Calu3 (cell line): Measurements from ENCODE around the gene PER1. TPM values are rescaled to one million over a fixed set of nuclear protein-coding genes. Genes with fewer than 3 reads are reported as not detected.

ENCODE experiments used
- BruUV-seq: library from RNA; stranded (reverse); fragments of 400-500 nt; replicated peaks from 2 replicates; lab custom pipeline; 2021; lab: Mats Ljungman, UMichigan
- CTCF ChIA-PET: fragments of 300-600 bp; sonication (Branson Sonifier 250); formaldehyde crosslinking; loops from one replicate; lab custom pipeline; 2022; ENCODE audit warnings: antibody characterized with exemption; lab: Charles Lee
- DNase-seq: peaks from one replicate; pipeline ENCODE4 v3.0.0; 2022
- H3K27ac Mint-ChIP-seq: one replicate; pipeline ENCODE4 v1.8.0; 2022; ENCODE audit warnings: mixed read lengths; ENCODE audit not compliant: unreplicated experiment
- H3K27me3 Mint-ChIP-seq: one replicate; pipeline ENCODE4 v1.8.0; 2022; ENCODE audit warnings: mixed read lengths; ENCODE audit not compliant: unreplicated experiment
- H3K36me3 Mint-ChIP-seq: one replicate; pipeline ENCODE4 v1.8.0; 2022; ENCODE audit warnings: mild to moderate bottlenecking, moderate library complexity, mixed read lengths; ENCODE audit not compliant: insufficient read depth, unreplicated experiment
- H3K4me1 Mint-ChIP-seq: one replicate; pipeline ENCODE4 v1.8.0; 2022; ENCODE audit warnings: mild to moderate bottlenecking, low read depth, mixed read lengths; ENCODE audit not compliant: unreplicated experiment
- H3K4me3 Mint-ChIP-seq: one replicate; pipeline ENCODE4 v1.8.0; 2022; ENCODE audit warnings: mild to moderate bottlenecking, low read depth, moderate library complexity, mixed read lengths; ENCODE audit not compliant: unreplicated experiment
- H3K9me3 Mint-ChIP-seq: one replicate; pipeline ENCODE4 v1.8.0; 2022; ENCODE audit warnings: low read depth, mixed read lengths; ENCODE audit not compliant: unreplicated experiment
- intact Hi-C: fragments of 100-400 bp; cut with micrococcal nuclease; formaldehyde crosslinking; loops from one replicate; pipeline ENCODE4 v1.10.0; 2022; ENCODE audit not compliant: unreplicated experiment
- total RNA-seq: library from RNA; stranded (reverse); gene quantifications from 2 replicates; pipeline ENCODE4 v1.2.3, GENCODE V29; 2022
- TF ChIP-seq, protein P1 (sequence below): fragments of 200-600 bp; IDR thresholded peaks from one replicate; pipeline ENCODE4 v1.8.0; 2022; ENCODE audit warnings: antibody characterized with exemption; ENCODE audit not compliant: unreplicated experiment

The PER1 gene
- total RNA-seq, 1 experiment from 2014 or later: 16.1 TPM

- CTCF ChIA-PET: no interaction called here
- Mint-ChIP-seq H3K27me3 (peaks cover 77% of the 10 kb centered on the region), H3K9me3 (no peaks in the 10 kb centered on the region)
Observed at GRCh38 chr17:8125154-8125946, 26.9 kb downstream of the PER1 start.

DNA sequence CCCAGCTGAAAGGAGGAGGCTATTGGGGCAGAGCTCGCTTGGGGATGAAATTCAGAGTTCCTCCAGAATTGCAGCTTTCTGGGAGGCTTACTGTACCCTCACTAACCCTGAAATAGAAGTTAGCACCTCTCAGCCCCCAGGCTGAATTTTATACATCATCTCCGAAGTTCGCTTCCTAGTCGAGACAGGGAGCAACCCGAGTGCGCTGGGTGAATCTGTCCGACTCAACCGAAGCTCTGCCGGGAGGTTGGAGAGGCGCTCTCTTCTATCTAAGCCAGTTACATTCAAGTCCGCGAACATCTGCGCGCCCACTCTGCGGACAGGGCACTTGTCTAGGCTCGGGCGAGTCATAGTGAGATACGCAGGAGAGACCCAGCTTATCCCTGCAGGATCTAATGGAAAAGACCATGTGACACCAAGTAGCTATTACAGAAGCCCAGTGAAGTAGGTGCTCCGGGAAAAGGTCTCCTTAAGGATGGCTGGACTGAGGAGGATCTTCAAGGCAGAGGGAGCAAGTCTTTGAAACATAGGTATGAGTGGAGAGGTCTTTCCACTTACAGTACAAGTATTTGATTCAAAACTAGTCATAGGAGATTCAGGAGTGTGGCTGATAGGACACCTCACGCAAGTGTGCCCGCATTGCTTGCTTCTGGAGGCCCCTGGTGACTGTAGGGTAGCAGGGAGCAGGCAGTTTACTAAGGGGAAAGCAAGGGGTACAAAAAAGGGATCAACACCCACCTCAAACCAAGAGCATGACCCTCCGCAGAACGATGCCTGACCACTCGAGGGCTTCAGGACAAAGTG is 27.7 kb downstream of the PER1 start:
- BruUV-seq: no TSS peak
- no peak for DNase-seq
- TF ChIP-seq, protein P1, sequence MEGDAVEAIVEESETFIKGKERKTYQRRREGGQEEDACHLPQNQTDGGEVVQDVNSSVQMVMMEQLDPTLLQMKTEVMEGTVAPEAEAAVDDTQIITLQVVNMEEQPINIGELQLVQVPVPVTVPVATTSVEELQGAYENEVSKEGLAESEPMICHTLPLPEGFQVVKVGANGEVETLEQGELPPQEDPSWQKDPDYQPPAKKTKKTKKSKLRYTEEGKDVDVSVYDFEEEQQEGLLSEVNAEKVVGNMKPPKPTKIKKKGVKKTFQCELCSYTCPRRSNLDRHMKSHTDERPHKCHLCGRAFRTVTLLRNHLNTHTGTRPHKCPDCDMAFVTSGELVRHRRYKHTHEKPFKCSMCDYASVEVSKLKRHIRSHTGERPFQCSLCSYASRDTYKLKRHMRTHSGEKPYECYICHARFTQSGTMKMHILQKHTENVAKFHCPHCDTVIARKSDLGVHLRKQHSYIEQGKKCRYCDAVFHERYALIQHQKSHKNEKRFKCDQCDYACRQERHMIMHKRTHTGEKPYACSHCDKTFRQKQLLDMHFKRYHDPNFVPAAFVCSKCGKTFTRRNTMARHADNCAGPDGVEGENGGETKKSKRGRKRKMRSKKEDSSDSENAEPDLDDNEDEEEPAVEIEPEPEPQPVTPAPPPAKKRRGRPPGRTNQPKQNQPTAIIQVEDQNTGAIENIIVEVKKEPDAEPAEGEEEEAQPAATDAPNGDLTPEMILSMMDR: no peak
- CTCF ChIA-PET: interaction anchor here (1.0 kb wide), 1 partner anchor 31 kb away, joined by 3 read pairs; no protein-coding TSS in a partner anchor
- intact Hi-C loops: loop anchor here (2.0 to 5.0 kb wide), 2 partner anchors 33 to 176 kb away; no protein-coding TSS in a partner anchor
- peak overlapping the region; percentile 72 for H3K27ac Mint-ChIP-seq
- peaks cover 73% of the 10 kb centered on the region for H3K27me3 Mint-ChIP-seq
- no peaks in the 10 kb centered on the region for H3K9me3 Mint-ChIP-seq
- peaks cover 56% of the 10 kb centered on the region for H3K4me1 Mint-ChIP-seq
- peaks cover 43% of the 10 kb centered on the region for H3K36me3 Mint-ChIP-seq
- peak overlapping the region; percentile 91 for H3K4me3 Mint-ChIP-seq

More at GRCh38 chr17:8125154-8125946, 26.9 kb downstream of the PER1 start:
- peaks cover 50% of the 10 kb centered on the region for H3K4me1 Mint-ChIP-seq
- peak; percentile 81 for DNase-seq
- no TSS peak for BruUV-seq
- H3K4me3 Mint-ChIP-seq: peak overlapping the region; percentile 91
- TF ChIP-seq, protein P1: no peak
- intact Hi-C loops: loop anchor here (2.0 kb wide), 1 partner anchor 175 kb away; no protein-coding TSS in a partner anchor
- H3K36me3 Mint-ChIP-seq: peaks cover 35% of the 10 kb centered on the region
- peak overlapping the region; percentile 94 for H3K27ac Mint-ChIP-seq

DNA sequence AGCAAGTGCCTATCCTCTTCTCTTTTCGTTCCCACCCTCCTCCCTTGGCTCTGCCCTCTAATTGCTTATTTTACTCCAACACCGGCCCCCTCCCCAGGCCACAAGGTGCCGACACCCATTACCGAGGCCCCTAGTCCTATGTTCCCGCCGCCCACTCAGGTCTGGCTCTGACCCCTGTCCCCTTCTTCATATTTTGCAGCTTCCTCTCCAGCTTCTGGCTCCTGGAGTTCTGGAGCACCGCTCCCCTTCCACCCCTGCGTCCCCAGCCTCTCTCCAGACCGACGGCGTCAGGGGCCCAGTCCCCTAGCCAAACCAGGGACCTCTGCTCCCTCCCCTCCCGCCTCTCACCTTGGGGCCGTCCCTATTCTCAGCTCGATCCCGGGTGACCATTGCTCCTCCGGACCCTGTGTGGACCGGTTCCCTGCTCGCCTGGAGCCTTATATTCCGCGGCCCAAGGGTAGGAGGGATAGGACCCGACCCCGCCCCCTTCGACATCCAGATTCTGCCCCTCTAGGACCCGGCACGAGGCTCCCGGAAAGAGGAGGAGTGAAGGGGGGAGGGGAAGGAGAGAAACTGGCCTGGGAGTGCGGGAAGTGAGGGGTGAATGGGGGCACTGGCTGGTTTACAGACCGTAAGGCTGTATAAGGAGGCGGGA is 28.4 kb downstream of the PER1 start, which contains the start of gene HES7:
Gene HES7, minus strand, starts transcription at position 412 of the 655 bp plus-strand sequence. Its CDS starts 22 bp downstream, at position 390.
- H3K4me3 Mint-ChIP-seq: peak within 1 kb of the TSS; percentile 91
- H3K27me3 Mint-ChIP-seq: peaks cover 68% of the 10 kb centered on the region
- BruUV-seq: no TSS peak
- TF ChIP-seq, protein P1: no peak
- CTCF ChIA-PET: interaction anchor here (1.0 kb wide), 1 partner anchor 32 kb away, joined by 3 read pairs; no protein-coding TSS in a partner anchor
- H3K36me3 Mint-ChIP-seq: peaks cover 50% of the 10 kb centered on the region
- H3K9me3 Mint-ChIP-seq: no peaks in the 10 kb centered on the region
- no peak for DNase-seq
- peak within 1 kb of the TSS; percentile 72 for H3K27ac Mint-ChIP-seq
- H3K4me1 Mint-ChIP-seq: peaks cover 57% of the 10 kb centered on the region
- intact Hi-C loops: loop anchor here (2.0 to 5.0 kb wide), 2 partner anchors 33 to 177 kb away; no protein-coding TSS in a partner anchor
